Gastroesophageal sphincter (tissue), 3 donors: Measurements from ENCODE around the gene ATXN7.

ENCODE experiments used
- EP300 ChIP-seq: sonication (generic); formaldehyde crosslinking; IDR thresholded peaks from one replicate; pipeline ENCODE4 v1.6.1; 2017; ENCODE audit warnings: antibody characterized with exemption, mild to moderate bottlenecking
- POLR2A ChIP-seq, 2 donors: fragments of 450-650 bp; IDR thresholded peaks; one replicate each; pipeline ENCODE4 v1.6.1; 2017; ENCODE audit warnings: antibody characterized with exemption in 2 of 2, mild to moderate bottlenecking in 2 of 2, moderate library complexity in 1 of 2
- POLR2AphosphoS5 ChIP-seq: sonication (generic); formaldehyde crosslinking; IDR thresholded peaks from one replicate; pipeline ENCODE4 v1.6.1; 2017; ENCODE audit warnings: antibody characterized with exemption
- TF ChIP-seq, protein P1 (sequence below), 4 experiments: fragments of 200-600 bp in 2 of 4; fragments of 450-650 bp in 2 of 4; sonication (generic) in 1 of 4; IDR thresholded peaks; one replicate each; pipeline ENCODE4 v1.5.1; 2017 to 2019; ENCODE audit warnings: antibody characterized with exemption in 4 of 4, mild to moderate bottlenecking in 2 of 4, moderate library complexity in 2 of 4

DNA sequence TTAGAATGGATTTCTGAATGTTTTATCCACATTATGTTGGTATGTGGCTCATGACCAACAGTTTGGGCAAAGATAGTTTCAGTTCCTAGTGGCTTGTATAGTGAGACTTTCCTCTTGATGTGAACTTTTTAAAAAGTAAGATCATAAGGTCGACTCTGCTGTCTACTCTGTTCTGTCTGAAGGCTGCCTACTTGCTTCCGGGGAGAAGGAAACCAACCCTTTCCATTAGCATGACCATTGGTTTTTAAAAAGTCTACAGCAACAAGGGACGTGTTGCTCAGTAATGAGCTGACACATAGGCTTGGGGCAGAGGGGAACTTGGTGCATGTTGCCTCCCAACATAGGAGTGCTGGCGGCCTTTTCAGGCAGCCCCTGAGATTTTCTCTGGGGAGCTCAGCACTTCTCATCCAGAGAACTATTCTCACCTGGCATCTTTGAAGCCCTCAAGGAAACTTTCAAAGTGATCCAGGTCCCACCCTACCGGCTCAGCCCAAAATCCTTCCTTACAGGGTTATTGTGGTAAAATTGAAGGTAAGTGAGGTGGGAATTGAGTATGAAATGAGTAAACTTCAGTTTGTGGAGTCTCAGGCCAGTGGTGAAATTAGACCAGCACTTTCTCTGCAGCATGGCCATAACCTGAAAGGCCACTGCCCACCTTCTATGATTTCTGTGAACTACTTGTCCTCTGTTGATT lies 129.0 kb downstream of the ATXN7 start:
- no peak for TF ChIP-seq POLR2AphosphoS5
- TF ChIP-seq, protein P1, sequence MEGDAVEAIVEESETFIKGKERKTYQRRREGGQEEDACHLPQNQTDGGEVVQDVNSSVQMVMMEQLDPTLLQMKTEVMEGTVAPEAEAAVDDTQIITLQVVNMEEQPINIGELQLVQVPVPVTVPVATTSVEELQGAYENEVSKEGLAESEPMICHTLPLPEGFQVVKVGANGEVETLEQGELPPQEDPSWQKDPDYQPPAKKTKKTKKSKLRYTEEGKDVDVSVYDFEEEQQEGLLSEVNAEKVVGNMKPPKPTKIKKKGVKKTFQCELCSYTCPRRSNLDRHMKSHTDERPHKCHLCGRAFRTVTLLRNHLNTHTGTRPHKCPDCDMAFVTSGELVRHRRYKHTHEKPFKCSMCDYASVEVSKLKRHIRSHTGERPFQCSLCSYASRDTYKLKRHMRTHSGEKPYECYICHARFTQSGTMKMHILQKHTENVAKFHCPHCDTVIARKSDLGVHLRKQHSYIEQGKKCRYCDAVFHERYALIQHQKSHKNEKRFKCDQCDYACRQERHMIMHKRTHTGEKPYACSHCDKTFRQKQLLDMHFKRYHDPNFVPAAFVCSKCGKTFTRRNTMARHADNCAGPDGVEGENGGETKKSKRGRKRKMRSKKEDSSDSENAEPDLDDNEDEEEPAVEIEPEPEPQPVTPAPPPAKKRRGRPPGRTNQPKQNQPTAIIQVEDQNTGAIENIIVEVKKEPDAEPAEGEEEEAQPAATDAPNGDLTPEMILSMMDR (IDR thresholded peaks at IDR 0.05): no peak
- no peak for TF ChIP-seq POLR2A (IDR thresholded peaks at IDR 0.05)
- no peak for TF ChIP-seq EP300
